GDM1 (cell line): ENCODE data around the gene E2F1.
"Not testable (repeated sequence)": the region's sequence is repeated elsewhere in the genome, so short reads cannot be mapped to it uniquely, and the experiment has no call there.

ENCODE experiments used
- DNase-seq: peaks from one replicate; lab custom pipeline; 2025; lab: John Stamatoyannopoulos, UW

E2F1 gene

DNA sequence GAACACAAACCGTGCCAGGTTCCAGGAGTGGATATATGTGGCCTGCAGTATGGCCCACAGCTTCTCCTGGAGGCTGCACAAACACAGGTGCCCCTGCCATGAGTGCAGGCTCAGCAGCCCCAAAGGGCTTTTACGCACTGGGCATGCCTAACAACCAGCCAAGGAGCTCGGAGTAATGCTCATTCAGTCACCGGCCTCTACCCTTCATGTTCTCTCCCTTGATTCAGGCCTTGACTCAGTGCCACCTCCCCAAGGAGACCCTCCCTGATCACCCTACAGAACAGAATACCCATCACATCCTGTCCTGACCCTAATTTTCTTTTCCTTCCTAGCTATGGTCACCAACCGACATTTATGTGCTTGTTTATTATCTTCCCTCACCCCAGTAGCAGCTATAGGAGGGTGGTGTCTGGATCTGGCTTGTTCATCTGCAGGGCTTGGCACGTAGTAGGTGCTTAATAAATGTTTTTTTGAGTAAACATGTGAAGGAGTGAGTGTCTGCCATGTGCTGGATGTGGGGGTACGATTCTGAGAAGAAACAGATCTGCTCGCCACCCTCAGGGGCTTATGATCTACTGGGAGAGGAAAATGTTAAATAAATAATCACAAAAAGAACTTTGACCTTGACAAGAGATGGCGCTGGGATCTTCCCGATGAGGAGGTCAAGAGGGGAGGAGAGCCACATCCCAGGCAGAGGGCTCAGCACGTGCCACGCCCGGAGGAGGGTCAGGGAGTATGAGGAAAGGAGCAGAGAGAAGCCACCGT lies 24.7 kb upstream of the E2F1 start:
- DNase-seq: no peak

DNA sequence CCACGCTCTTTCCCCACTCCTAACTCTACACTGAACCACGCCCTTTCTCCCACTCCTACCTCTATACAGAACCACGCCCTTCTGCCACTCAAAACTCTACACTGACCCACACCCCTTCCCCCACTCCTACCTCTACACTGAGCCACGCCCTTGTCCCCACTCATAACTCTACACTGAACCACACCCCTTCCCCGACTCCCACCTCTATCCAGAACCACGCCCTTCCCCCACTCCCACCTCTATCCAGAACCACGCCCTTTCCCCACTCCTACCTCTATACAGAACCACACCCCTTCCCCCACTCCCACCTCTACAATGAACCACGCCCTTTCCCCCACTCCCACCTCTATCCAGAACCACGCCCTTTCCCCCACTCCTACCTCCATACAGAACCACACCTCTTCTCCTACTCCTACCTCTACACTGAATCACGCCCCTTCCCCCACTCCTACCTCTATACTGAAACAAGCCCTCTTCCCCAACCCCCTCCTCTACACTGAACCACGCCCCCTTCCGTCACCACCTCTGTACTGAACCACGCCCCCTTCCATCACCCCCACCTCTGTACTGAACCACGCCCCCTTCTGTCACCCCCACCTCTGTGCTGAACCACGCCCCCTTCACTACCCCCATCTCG lies 23.8 kb upstream of the E2F1 start:
- no peak for DNase-seq

DNA sequence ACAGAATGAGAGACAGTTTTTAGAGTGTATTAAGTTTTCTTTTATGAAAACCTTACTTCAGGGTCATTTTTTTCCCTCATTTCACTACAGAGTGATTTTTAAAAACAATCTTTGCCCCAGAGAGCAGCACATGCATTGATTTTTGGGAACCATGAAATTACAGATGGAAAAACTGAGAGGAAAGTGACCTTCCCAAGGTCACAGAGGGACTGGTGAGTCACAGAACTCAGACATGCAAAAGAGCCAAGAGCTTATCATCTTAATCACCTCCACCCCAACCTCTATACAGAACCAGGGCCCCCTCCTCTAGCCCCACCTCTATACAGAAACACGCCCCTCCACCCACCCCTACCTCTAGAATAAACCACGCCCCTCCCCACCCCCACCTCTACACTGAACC lies 23.2 kb upstream of the E2F1 start:
- DNase-seq: no peak

DNA sequence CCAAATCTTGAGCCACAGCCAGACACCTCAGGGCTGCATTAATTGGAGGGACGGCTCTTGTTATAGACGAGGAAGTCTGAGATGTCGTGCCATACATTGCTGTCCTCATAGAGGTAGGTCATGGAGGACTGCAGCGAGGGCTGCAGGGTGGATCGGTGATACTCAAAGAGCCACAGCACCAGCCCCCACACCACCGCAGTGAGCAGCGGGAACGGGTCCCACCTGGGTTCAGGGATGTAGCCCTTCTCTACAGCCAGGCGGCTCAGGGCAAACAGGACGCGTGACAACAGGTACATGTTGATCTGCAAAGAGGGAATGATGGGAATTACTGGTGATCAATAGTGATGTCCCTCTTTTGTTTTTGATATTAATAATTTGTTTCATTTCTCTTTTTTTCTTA lies 21.5 kb upstream of the E2F1 start:
- DNase-seq: no peak

DNA sequence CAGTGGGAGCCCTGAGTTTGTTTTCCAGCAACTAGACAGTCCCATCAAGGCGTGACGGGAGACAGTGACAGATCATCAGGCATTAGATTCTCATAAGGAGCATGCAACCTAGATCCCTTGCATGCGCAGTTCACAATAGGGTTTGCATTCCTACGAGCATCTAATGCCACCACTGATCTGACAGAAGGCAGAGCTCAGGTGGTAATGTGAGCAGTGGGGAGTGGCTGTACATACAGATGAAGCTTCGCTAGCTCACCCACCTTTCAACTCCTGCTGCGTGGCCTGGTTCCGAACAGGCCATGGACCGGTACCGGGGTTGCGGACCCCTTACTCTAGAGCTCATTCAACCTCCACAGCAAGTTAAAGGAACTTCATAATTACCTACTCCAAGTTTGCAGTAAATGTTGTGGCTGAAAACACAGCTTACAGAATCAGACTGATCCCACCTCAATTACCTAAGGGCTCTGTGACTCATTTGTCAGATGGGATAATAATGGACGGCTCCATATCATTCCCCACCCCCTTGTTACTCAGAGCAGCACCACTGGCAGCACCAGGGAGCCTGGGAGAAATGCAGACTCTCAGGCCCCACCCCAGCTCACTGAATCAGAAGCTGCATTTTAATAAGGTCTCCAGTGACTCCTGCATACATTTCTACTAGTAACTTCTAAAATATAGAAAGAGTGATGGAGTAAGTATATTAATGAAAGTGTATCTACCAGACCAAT lies 18.2 kb upstream of the E2F1 start:
- DNase-seq: no peak

DNA sequence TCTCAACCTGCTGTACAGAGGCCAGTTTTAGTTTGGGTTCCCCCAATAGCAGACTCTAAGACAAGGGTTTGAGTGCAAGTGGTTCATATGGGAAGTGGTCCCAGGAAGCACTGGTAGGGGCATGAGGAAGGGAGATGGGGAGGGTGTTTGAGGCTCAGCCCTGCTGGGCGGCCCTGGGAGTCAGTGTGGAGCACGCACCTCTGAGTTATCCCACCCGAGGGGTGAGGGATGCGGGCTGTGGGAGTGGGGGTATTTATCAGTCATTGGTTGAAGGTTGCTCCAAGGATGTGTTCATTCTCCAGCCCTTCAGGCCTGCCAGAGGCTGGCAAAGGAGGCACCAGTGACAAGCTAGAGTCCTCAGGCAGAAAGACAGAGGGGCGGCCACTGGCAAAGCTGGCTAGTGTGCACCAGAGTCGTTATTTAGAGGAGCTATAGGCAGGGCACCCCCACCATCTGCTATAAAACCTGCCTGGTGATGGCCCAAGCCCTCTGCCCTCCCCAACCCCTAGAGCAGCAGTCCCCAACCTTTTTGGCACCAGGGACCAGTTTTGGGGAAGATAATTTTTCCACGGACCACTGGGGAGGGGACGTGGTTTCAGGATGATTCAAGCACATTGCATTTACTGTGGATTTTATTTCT lies 17.4 kb upstream of the E2F1 start:
- DNase-seq: no peak

DNA sequence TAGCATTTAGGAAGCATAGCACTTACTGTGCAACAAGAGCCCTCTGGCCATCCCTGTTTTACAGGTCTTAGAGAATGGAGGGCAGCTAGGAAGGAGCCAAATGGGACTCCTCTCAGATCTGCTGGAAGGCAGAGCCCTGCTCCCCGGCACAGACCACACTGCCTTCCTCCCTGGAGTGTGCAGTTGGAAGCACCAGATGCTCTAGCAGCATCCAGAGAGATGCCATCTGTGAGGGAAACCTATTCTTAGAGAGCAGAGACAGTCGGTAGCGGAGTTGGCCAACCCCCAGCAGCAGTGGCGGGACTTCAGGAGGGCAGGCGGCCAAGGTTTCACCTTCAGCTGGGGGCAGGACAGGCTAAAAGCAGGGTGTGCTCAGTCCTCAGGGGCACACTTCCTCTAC lies 16.7 kb upstream of the E2F1 start:
- DNase-seq: no peak

DNA sequence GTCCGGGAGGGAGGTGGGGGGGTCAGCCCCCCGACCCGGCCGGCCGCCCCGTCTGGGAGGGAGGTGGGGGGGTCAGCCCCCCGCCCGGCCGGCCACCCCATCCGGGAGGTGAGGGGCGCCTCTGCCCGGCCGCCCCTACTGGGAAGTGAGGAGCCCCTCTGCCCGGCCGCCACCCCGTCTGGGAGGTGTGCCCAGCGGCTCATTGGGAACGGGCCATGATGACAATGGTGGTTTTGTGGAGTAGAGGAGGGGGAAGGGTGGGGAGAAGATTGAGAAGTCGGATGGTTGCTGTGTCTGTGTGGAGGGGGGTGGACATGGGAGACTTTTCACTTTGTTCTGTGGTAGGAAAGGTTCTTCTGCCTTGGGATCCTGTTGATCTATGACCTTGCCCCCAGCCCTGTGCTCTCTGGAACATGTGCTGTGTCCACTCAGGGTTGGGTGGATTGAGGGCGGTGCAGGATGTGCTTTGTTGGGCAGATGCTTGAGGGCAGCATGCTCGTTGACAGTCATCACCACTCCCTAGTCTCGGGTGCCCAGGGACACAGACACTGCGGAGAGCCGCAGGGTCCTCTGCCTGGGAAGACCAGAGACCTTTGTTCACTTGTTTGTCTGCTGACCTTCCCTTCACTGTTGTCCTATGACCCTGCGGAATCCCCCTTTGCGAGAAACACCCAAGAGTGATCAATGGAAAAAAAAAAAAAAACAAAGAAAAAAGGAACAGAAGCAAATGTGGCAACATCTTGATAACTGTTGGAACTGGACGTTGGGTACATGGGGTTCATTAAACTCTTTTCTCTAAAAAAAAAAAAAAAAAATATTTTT lies 15.7 kb upstream of the E2F1 start:
- DNase-seq: no peak

DNA sequence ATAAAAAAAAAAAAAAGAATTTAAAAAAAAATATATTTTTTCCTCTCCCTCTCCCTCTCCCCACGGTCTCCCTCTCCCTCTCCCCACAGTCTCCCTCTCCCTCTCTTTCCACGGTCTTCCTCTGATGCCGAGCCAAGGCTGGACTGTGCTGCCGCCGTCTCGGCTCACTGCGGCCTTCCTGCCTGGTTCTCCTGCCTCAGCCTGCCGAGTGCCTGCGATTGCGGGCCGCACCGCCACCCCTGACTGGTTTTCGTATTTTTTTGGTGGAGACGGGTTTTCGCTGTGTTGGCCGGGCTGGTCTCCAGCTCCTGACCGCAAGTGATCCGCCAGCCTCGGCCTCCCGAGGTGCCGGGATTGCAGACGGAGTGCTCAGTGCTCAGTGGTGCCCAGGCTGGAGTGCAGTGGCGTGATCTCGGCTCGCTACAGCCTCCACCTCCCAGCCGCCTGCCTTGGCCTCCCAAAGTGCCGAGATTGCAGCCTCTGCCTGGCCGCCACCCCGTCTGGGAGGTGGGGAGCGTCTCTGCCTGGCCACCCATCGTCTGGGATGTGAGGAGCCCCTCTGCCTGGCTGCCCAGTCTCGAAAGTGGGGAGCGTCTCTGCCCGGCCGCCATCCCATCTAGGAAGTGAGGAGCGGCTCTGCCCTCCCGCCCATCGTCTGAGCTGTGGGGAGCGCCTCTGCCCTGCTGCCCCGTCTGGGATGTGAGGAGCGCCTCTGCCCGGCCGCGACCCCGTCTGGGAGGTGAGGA lies 14.7 kb upstream of the E2F1 start:
- not testable (repeated sequence) for DNase-seq

DNA sequence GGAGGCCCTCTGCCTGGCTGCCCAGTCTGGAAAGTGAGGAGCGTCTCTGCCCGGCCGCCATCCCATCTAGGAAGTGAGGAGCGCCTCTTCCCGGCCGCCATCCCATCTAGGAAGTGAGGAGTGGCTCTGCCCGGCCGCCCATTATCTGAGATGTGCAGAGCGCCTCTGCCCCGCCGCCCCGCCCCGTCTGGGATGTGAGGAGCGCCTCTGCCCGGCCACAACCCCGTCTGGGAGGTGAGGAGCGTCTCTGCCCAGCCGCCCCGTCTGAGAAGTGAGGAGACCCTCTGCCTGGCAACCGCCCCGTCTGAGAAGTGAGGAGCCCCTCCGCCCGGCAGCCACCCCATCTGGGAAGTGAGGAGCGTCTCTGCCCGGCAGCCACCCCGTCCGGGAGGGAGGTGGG lies 12.8 kb upstream of the E2F1 start:
- DNase-seq: not testable (repeated sequence)

DNA sequence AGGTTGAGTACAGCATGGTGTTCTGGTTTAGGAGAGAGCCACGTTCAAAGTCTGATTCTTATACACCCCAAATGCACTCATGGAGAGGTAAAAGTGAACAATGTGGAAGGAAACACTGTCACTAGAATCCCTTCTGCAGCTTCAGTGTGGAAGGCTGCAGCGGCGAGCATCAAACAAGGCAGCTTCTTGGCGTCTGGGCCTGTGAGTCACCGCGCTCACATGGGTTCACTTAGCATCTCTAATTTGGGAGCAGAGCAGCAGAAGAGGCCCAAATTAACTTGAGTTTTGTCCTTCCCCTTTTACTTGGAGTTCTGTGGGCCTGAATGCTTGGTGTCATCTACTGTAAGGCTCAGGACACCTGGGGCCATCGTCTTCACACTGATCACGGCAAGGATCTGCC lies 10.9 kb upstream of the E2F1 start:
- DNase-seq: peak; percentile 17

DNA sequence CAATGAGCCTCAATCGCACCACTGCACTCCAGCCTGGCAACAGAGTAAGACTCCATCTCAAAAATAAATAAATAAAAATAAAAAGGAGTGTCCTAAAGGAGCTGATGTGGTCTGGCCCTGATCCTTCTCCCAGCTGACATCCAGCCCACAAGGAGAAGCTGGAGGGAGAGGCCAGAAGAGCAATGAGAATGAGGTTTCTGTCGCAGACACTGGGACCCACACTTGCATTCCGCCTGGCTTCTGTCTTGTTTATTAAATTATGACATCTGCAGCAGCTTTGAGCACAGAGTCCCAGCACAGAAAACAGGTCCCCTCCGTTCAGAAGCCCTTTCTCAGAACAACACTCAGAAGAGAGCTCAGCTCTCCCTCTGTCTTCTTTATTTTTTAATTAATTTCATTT lies 10.3 kb upstream of the E2F1 start:
- DNase-seq: no peak

DNA sequence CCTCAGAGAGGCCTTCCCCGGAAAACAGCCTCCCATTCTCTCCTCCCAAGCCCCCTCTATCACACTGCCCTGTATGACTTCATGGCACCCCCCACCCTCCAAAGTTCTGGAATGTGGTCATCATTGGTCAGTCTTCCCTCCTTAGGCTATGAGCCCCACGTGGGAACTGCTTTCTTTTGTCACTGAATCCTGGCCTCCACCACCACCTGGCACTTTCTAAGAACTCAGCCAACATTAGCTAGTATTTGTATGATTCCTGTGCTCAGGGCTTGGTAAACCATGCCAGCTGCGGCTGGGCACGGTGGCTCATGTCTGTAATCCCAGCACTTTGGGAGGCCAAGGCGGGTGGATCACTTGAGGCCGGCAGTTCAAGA lies 8.4 kb upstream of the E2F1 start:
- DNase-seq: no peak

DNA sequence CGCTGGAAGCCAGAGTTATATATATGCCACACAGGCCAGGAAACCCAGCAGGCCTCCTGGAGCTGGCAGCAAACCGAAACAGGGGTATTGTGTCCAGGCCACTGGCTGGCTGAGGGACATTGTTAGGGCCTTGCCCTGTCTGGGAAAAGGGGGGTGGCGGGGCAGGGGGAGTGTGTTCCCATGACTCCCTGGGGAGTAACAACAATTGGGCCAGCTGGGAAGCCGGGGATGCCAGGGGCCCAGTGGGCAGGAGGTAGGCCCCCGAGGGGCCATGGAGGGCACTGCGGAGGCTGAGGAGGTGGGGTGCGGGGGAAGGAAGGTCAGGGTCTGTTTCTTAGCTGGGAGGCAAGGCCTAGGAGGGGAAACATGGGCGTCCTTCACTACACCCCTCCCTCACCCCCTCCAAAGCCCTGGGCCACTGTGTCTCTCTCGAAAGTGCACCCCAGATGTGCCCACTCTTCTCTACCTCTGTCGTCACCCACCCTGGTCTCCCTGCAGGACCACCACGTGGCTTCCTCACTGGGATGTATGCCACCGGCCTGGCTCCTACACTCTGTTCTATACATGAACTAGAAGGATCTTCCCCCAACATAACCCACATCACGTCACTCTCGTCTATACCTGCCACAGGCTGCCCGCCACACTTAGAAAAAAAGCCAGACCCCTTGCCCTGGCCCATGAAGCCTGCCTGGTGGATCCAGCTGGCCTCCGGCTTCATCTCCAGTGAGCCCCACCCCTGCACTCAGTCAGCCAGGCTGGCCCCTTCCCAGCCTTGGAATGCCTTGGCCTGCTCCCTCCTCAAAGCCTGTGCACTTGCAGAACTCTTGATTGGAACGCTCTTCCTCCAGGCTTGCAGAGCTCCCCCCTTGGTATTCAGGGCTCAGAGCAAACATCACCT lies 7.8 kb upstream of the E2F1 start:
- DNase-seq: no peak

DNA sequence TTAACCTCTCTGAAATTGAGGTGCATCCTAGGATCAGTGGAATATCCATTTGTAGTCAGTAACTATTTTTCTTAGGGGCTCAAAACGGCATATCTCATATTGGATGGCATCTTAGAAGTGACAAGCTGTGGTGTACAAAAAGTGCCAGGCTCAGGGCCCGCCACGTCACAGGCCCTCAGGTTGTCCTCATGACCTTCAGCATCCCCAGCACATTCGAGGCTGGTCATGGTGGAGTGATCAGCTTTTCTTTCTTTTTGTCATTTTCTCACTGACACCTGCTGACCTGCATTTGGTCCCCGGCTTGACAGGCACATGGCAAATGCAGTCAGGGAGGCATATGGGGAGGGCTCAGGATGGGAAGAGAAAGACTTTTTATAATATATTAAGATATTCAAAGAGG lies 7.1 kb upstream of the E2F1 start:
- DNase-seq: no peak

DNA sequence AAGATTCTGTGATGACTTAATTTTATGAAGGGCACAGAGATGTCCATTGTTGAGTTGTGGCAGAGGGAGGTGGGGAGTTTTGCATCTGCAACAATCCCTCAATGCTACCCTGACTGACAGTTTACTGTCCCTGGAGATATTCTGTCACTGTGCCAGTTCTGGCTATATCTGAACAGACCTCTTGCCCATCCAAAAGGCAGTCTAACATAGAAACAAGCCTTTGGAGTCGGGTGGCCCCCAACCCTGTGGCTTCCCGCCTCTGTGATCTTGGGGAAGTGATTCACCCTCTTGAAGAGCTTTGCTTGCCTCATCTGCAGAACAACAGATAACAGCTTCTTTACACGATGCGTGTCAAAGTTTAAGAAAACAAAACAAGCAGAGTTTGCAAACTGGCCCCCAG lies 3.8 kb upstream of the E2F1 start:
- peak; percentile 48 for DNase-seq

DNA sequence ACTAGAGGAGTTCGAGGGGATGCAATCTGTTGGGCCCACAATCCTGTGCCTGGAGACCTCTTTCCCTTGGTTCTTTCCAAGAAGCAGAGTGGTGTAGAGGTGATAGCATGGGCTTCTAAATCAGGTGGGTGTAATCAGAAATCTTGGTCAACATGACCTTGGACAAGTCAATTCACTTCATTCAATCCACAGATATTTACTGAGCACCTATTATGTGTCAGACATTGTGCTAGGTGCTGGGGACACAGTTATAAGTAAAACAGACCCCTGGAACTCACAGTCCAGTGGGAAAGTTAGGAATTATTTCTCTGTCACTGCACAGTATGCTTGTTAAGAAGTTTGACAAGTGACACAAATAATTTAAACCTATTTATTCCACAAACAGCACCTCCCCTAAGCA lies 3.3 kb upstream of the E2F1 start:
- DNase-seq: no peak

DNA sequence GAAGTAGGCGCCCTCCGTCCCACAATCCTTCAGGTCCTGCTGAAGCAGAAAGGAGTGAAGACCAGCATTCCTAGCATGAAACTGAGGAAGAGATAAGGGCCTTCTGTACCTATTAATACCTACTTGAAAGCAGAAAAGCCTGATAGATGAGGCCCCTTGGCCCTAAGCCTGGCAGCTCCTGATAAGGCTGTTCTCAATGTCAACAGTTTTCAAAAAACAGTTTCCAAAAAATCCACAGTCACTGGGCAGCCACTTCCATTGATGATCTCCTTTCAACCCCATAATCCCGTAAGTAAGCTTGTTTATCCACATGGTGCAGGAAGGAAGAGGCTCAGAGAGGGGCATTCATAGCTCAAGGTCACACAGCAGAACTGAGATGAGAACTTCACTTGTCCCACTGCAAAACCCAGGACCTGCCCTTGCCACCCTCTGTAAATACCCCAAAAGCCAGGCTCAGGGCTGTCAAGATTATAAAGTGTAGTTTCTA lies 2.8 kb upstream of the E2F1 start:
- no peak for DNase-seq

DNA sequence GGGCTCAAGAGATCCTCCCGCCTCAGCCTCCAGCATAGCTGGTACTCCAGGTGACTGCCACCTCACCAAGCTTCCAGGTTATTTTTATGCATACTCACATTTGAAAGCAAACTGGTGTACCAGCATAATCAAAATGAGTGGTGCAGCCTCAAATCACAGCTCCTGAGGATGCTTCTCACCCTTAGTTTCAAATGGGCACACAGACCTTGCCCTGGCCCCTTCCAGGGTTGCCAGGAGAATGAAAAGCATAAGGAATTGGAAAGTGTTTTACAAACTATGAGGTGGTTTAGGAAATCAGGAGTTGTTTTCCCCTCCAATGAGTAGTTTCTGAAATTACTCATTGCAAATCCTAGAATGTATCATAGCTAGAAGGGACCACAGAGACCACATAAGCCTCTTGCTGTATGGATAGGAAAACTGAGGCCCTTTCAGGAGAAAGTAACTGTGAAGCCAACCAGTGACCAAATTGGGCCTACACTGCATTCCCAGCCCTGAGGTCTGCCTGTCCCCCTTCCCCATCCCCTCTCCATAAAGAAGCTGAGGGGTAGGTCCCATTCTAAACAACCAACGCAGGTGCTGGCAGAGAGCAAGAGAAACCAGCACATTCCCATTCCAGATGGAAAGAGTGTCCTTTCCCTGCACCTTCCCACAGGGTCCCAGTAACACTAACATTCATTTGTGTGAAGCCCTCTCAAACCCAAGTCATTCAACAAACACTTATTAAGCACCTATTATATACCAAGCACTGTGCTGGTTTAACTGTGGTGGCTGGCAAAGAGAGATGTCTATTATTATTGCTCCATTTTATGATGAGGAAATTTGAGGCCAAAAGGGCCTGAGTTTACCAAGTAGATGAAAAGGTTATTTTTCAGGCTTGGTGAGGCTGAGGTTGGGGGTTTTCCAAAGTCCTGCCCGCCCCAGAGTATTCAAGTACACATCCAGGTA lies 2.1 kb upstream of the E2F1 start:
- no peak for DNase-seq
